Retina (tissue), 1 donor: ENCODE data around the gene NR2E1.

ENCODE experiments used
- DNase-seq: peaks from one replicate; pipeline ENCODE4 v3.0.0-alpha.2; 2016

Gene NR2E1

DNA sequence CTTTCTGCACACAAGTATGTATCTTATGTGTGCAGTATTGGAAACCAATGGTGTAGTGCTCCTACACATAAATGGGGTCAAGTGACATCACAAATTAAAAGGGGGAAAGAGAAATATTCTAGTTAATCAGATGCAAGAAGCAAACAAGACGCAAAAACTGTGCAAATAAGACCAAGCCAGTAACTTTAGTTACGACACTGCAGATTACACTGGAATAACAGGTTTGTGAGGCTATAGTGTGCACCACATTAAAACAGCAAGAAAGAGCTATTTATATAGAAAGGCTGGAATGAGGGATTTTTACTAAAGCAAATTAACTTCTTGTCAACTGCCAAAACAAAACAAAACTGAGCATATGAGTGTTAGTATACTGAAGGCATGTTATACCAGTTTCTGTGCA lies 45.8 kb downstream of the NR2E1 start:
- DNase-seq = no peak

DNA sequence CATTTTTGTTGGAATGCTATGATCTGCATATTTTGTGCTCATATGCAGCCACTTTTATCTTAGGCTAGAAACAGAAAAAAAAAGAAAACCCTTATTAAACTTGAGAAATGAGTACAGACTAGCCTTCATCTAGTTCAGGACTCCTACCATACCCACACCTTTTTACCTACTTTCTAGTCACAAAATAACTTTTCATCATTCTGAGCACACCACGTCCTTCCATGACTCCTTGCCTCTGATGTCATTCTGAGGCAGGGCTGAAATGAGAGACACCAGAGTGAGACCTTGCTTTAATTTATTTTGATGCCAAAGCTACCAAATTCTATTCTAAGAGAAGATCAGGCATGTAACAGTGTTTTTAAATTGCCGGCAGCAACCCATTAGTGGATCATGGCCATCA lies 56.2 kb downstream of the NR2E1 start:
- no peak for DNase-seq

DNA sequence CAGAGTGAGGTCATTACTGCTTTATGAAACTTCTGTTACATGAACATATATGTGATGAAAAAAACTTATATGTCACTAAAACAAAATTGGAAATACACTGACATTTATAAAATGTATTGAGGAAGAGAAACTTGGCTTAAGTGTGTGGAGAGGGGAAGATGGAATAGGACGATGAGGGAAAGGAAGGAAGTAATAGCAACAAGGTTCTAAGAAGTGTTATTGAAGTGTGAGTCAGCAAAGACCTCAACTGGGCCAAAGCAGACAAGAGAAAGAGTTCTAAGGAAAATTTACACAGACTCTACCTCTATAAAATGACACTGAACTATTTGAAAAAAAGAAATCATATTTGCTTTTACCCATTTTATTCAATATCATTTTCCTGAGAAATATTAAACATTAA lies 56.7 kb downstream of the NR2E1 start:
- DNase-seq = no peak

DNA sequence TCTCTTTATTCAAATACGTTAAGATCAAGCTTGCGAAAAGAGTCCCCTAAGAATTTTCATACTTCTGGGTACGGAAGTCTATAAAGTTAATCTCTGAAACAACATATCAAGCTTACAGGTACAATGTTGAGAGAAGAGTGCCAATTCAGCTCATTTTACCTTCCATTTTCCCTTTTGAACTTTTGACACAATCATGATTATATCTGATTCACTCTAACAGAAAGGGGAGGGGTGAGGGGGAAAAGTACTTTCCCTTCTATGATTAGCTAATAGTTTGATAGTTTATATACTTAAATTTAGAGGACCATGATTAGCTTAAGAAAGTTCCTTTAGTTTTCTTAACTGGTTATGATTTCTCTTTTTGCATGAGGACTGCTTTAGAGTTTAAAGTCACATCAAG lies 61.5 kb downstream of the NR2E1 start:
- DNase-seq = no peak

DNA sequence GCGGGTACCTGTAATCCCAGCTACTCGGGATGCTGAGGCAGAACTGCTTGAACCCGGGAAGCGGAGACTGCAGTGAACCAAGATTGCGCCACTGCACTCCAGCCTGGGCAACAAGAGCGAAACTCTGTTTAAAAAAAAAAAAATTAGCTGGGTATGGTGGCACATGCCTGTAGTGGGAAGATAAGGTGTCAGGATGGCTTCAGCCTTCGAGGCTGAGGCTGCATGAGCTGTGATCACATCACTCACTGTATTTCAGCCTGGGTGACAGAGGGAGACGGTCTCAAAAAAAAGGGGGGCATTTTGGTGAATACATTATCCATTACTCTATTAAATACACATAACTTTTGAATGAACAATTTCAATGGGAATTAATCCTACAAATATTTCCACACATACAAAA lies 62.6 kb downstream of the NR2E1 start:
- DNase-seq = no peak

DNA sequence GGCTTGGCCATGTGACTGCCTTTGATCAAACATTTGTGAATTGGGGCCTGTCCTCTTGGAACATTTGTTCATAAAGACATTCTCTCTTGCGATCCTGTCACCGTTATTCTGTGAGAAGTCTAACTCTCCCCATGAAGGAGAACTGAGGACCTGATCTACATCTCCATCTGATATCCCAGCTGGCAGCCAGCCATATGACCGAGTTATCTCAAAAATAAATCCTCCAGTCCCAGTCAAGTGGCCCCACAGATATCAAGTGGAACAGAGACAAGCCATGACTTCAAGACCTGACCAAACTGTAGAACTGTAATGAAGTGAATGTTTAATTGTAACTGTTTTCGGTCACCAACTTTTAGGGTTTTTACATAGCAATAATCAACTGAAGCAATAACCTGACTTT lies 69.3 kb downstream of the NR2E1 start:
- no peak for DNase-seq

DNA sequence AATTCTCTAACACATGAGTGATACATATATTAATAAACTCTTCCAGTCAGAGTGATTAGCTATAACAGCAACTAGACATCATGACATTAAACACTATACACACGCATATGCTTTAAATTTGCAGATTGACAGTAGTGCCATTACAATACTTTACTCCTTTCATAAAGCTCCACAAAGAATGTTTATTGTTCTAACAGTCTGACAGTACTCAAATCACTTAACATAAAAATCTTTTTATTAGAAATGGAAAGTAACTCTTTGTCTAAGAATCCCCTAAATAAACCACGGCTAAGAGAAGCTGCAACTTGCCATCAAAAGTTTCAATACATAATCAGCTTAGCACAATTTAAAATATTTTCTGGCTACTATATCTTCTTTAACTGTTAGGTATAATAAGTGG lies 71.0 kb downstream of the NR2E1 start:
- DNase-seq = no peak

DNA sequence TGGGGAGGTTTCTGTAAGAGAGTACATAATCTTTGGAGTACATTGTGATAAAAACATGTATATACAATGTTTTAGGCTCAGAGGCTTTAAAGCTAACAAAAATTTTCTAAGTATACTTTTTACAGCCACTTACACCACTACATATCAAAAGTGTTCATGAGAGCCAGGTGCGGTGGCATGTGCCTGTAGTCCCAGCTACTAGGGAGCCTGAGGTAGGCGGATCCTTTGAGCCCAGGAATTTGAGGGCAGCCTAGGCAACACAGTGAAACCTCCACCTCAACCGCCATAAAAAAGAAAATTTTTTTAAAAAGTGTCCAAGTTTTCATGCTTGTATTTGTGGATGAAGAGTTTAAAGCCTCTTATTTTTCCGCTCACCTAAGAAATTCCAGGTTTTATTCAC lies 72.5 kb downstream of the NR2E1 start:
- DNase-seq = no peak
